ENCODE data around the gene MTF1.
A peak's percentile ranks its signal among the peaks of the same experiment; 100 is the strongest.

Gene MTF1

GRCh38 chr1:37828410-37829074, 30.9 kb downstream of the MTF1 start:
- DNase-seq (ENCODE audit: low read depth in 2 of 2): no peak

GRCh38 chr1:37825506-37825905, 33.9 kb downstream of the MTF1 start:
- no peak for DNase-seq (ENCODE audit: low read depth in 2 of 2)

- no peak for DNase-seq (ENCODE audit: low read depth in 2 of 2)
Measured at GRCh38 chr1:37824001-37824400, 35.4 kb downstream of the MTF1 start.

- DNase-seq (ENCODE audit: low read depth in 2 of 2): no peak
Measured at GRCh38 chr1:37822906-37823815, 36.2 kb downstream of the MTF1 start.

- DNase-seq (ENCODE audit: low read depth in 2 of 2): no peak
Measured at GRCh38 chr1:37821481-37821880, 37.9 kb downstream of the MTF1 start.

- no peak for DNase-seq (ENCODE audit: low read depth in 2 of 2)
Measured at GRCh38 chr1:37817481-37817880, 41.9 kb downstream of the MTF1 start.

GRCh38 chr1:37814252-37814651, 45.1 kb downstream of the MTF1 start:
- DNase-seq (ENCODE audit: low read depth in 2 of 2): no peak

GRCh38 chr1:37813529-37814145, 45.8 kb downstream of the MTF1 start:
- DNase-seq (ENCODE audit: low read depth in 2 of 2): no peak

GRCh38 chr1:37811027-37811655, 48.3 kb downstream of the MTF1 start:
- peak in 1 of 2 experiments; percentile 52 for DNase-seq (ENCODE audit: low read depth in 2 of 2)

GRCh38 chr1:37809942-37810341, 49.5 kb downstream of the MTF1 start:
- no peak for DNase-seq (ENCODE audit: low read depth in 2 of 2)

GRCh38 chr1:37808369-37809319, 50.7 kb downstream of the MTF1 start:
- DNase-seq (ENCODE audit: low read depth in 2 of 2): no peak

- peak; percentile 90 to 91 for DNase-seq (ENCODE audit: low read depth in 2 of 2)
Measured at GRCh38 chr1:37807555-37808368, 51.6 kb downstream of the MTF1 start, which contains the start of the genes C1orf122 and YRDC. Gene C1orf122 (plus strand): TSS chr1:37807790. CDS start chr1:37808405, 615 bp downstream. Gene YRDC (minus strand): TSS chr1:37808208. CDS start chr1:37808180, 28 bp downstream.

- no peak for DNase-seq (ENCODE audit: low read depth in 2 of 2)
Measured at GRCh38 chr1:37807220-37807554, 52.2 kb downstream of the MTF1 start.

- DNase-seq (ENCODE audit: low read depth in 2 of 2): no peak
Measured at GRCh38 chr1:37802439-37802838, 57.0 kb downstream of the MTF1 start.

- DNase-seq (ENCODE audit: low read depth in 2 of 2): no peak
Measured at GRCh38 chr1:37797750-37798345, 61.5 kb downstream of the MTF1 start.

- peak in 1 of 2 experiments; percentile 50 for DNase-seq (ENCODE audit: low read depth in 2 of 2)
Measured at GRCh38 chr1:37795340-37796125, 63.9 kb downstream of the MTF1 start.

GRCh38 chr1:37794372-37795339, 64.7 kb downstream of the MTF1 start:
- no peak for DNase-seq (ENCODE audit: low read depth in 2 of 2)

All from stimulated activated CD4-positive, alpha-beta T cell treated with anti-CD3 and anti-CD28 coated beads, Interleukin-12 subunit alpha, Interleukin-12 subunit beta, amount 100 ng/mL, for 24 hours (primary cell).